ENCODE measurements around the gene DPEP2. TPM values are rescaled to one million over a fixed set of nuclear protein-coding genes. Genes with fewer than 3 reads are reported as not detected.

Gene DPEP2
- total and polyA plus RNA-seq, 2 of the 13 experiments (the other 11 are each of a cell fraction or from before 2014, with no cell fraction given), result 0.18 TPM; not detected in 1

DNA sequence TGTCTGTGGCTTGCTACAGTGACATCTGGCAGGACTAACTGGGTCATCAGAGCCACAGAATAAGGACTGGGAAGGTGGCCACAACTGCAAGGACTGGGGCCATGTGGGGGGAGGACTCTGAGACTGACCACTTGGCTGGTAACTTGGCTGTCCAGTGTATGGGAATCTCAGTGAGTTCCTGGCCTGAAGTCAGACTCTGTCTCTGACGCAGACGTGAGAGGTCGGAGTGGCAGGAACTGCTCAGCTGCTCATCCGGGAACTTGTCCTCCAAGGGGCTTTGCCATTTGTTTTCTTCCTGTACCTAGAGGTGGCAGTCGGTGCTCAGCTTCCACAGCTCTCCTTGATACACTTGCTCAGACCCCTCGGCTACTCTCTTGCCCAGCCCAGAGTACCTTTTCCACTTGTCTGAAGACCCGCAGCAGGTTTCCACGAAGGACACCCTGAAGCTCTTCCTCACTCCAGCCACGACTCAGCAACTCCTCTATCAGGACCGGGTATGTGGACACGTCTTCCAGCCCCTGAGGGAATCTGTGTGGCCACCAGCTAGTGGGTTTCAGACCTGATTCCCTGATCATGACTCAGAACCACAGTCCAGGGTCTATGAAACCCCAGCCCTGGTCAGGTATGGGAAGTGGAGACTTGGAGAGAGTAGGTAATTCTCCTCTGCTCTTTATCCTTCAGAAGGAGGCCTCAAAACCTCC lies 11.7 kb downstream of the DPEP2 start (continued):
- TF ChIP-seq ZC3H4 (CRISPR knock-in tag; IDR thresholded peaks at IDR 0.05; ENCODE audit: borderline replicate concordance), result no peak
- no peak for TF ChIP-seq SNAPC2 (CRISPR knock-in tag; IDR thresholded peaks at IDR 0.05)
- TF ChIP-seq POLR2G (IDR thresholded peaks at IDR 0.05; ENCODE audit: low read depth, low read length), result peak; percentile 30; the same call in 1 of the 2 replicates
- 0 out of 2 replicates have a peak, but pooled peaks have one; percentile 62 for TF ChIP-seq ZNF224 (CRISPR knock-in tag; IDR thresholded peaks at IDR 0.05)
- no peak for TF ChIP-seq ZSCAN22 (CRISPR knock-in tag; IDR thresholded peaks at IDR 0.05)
- TF ChIP-seq MATR3 (CRISPR knock-in tag; IDR thresholded peaks at IDR 0.05), result no peak
- TF ChIP-seq RBFOX2 (IDR thresholded peaks at IDR 0.05; ENCODE audit: low read depth, low read length), result no peak
- TF ChIP-seq, protein P1, sequence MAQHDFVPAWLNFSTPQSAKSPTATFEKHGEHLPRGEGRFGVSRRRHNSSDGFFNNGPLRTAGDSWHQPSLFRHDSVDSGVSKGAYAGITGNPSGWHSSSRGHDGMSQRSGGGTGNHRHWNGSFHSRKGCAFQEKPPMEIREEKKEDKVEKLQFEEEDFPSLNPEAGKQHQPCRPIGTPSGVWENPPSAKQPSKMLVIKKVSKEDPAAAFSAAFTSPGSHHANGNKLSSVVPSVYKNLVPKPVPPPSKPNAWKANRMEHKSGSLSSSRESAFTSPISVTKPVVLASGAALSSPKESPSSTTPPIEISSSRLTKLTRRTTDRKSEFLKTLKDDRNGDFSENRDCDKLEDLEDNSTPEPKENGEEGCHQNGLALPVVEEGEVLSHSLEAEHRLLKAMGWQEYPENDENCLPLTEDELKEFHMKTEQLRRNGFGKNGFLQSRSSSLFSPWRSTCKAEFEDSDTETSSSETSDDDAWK (CRISPR knock-in tag; IDR thresholded peaks at IDR 0.05), result no peak
- TF ChIP-seq, protein P2, sequence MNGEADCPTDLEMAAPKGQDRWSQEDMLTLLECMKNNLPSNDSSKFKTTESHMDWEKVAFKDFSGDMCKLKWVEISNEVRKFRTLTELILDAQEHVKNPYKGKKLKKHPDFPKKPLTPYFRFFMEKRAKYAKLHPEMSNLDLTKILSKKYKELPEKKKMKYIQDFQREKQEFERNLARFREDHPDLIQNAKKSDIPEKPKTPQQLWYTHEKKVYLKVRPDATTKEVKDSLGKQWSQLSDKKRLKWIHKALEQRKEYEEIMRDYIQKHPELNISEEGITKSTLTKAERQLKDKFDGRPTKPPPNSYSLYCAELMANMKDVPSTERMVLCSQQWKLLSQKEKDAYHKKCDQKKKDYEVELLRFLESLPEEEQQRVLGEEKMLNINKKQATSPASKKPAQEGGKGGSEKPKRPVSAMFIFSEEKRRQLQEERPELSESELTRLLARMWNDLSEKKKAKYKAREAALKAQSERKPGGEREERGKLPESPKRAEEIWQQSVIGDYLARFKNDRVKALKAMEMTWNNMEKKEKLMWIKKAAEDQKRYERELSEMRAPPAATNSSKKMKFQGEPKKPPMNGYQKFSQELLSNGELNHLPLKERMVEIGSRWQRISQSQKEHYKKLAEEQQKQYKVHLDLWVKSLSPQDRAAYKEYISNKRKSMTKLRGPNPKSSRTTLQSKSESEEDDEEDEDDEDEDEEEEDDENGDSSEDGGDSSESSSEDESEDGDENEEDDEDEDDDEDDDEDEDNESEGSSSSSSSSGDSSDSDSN (CRISPR knock-in tag; IDR thresholded peaks at IDR 0.05), result no peak; the same call in 1 of the 2 replicates
- no peak for TF ChIP-seq ZNF572 (CRISPR knock-in tag; IDR thresholded peaks at IDR 0.05)
- TF ChIP-seq ZNF607 (CRISPR knock-in tag; IDR thresholded peaks at IDR 0.05; ENCODE audit: borderline replicate concordance), result no peak
- peak; percentile 26; the same call in 1 of the 2 replicates for TF ChIP-seq SALL1 (CRISPR knock-in tag; IDR thresholded peaks at IDR 0.05)
- TF ChIP-seq NAIF1 (CRISPR knock-in tag; IDR thresholded peaks at IDR 0.05; ENCODE audit: borderline replicate concordance), result no peak
- TF ChIP-seq, protein P3, sequence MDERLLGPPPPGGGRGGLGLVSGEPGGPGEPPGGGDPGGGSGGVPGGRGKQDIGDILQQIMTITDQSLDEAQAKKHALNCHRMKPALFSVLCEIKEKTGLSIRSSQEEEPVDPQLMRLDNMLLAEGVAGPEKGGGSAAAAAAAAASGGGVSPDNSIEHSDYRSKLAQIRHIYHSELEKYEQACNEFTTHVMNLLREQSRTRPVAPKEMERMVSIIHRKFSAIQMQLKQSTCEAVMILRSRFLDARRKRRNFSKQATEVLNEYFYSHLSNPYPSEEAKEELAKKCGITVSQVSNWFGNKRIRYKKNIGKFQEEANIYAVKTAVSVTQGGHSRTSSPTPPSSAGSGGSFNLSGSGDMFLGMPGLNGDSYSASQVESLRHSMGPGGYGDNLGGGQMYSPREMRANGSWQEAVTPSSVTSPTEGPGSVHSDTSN (CRISPR knock-in tag; IDR thresholded peaks at IDR 0.05), result no peak
- TF ChIP-seq NRL (CRISPR knock-in tag; IDR thresholded peaks at IDR 0.05; ENCODE audit: borderline replicate concordance), result 0 out of 2 replicates have a peak, but pooled peaks have one; percentile 41
- TF ChIP-seq ZFP41 (CRISPR knock-in tag; IDR thresholded peaks at IDR 0.05; ENCODE audit: borderline replicate concordance), result no peak
- TF ChIP-seq, protein P4, sequence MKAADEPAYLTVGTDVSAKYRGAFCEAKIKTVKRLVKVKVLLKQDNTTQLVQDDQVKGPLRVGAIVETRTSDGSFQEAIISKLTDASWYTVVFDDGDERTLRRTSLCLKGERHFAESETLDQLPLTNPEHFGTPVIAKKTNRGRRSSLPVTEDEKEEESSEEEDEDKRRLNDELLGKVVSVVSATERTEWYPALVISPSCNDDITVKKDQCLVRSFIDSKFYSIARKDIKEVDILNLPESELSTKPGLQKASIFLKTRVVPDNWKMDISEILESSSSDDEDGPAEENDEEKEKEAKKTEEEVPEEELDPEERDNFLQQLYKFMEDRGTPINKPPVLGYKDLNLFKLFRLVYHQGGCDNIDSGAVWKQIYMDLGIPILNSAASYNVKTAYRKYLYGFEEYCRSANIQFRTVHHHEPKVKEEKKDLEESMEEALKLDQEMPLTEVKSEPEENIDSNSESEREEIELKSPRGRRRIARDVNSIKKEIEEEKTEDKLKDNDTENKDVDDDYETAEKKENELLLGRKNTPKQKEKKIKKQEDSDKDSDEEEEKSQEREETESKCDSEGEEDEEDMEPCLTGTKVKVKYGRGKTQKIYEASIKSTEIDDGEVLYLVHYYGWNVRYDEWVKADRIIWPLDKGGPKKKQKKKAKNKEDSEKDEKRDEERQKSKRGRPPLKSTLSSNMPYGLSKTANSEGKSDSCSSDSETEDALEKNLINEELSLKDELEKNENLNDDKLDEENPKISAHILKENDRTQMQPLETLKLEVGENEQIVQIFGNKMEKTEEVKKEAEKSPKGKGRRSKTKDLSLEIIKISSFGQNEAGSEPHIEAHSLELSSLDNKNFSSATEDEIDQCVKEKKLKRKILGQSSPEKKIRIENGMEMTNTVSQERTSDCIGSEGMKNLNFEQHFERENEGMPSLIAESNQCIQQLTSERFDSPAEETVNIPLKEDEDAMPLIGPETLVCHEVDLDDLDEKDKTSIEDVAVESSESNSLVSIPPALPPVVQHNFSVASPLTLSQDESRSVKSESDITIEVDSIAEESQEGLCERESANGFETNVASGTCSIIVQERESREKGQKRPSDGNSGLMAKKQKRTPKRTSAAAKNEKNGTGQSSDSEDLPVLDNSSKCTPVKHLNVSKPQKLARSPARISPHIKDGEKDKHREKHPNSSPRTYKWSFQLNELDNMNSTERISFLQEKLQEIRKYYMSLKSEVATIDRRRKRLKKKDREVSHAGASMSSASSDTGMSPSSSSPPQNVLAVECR (CRISPR knock-in tag; IDR thresholded peaks at IDR 0.05; ENCODE audit: borderline replicate concordance), result peak; percentile 36; the same call in 1 of the 2 replicates
- no peak for TF ChIP-seq NFIC (IDR thresholded peaks at IDR 0.05; ENCODE audit: low read length)
- TF ChIP-seq MYNN (CRISPR knock-in tag; IDR thresholded peaks at IDR 0.05; ENCODE audit: low read depth), result no peak
- 0 out of 2 replicates have a peak, but pooled peaks have one; percentile 31 for TF ChIP-seq ZNF160 (CRISPR knock-in tag; IDR thresholded peaks at IDR 0.05)
- TF ChIP-seq PTBP1 (IDR thresholded peaks at IDR 0.05; ENCODE audit: low read depth, low read length, poor library complexity, severe bottlenecking), result no peak

Data from HepG2 (cell line).